ENCODE results near the gene PCDHB9. TPM values are rescaled to one million over a fixed set of nuclear protein-coding genes. Genes with fewer than 3 reads are reported as not detected.
"Not testable (repeated sequence)": the region's sequence is repeated elsewhere in the genome, so short reads cannot be mapped to it uniquely, and the experiment has no call there.

The PCDHB9 gene
- total RNA-seq, 1 donor from 2014 or later: 0.29 TPM

- CTCF ChIA-PET: no interaction called here
- Mint-ChIP-seq H3K27me3 (peaks cover 14% of the 10 kb centered on the region), H3K36me3 (ENCODE audit: low read depth) (no peaks in the 10 kb centered on the region), H3K4me1 (no peaks in the 10 kb centered on the region), H3K4me3 (no peak overlapping the region), H3K9me3 (peaks cover 14% of the 10 kb centered on the region), H3K27ac (no peak overlapping the region)
- ATAC-seq (ENCODE audit: low read depth): no peak
- no peak for TF ChIP-seq CTCF (IDR thresholded peaks at IDR 0.05)
- POLR2A ChIA-PET: no interaction called here
- no peak for DNase-seq
- intact Hi-C loops (cut with micrococcal nuclease): no loop called here
Measured at GRCh38 chr5:141155540-141156374, 31.2 kb upstream of the PCDHB9 start.

GRCh38 chr5:141157356-141157755 lies 29.6 kb upstream of the PCDHB9 start:
- H3K9me3 Mint-ChIP-seq: peaks cover 11% of the 10 kb centered on the region
- H3K4me1 Mint-ChIP-seq; POLR2A ChIA-PET; CTCF ChIA-PET; H3K4me3 Mint-ChIP-seq; H3K36me3 Mint-ChIP-seq (ENCODE audit: low read depth); DNase-seq; H3K27ac Mint-ChIP-seq; intact Hi-C loops (cut with micrococcal nuclease); H3K27me3 Mint-ChIP-seq; ATAC-seq (ENCODE audit: low read depth): not testable (repeated sequence)

DNA sequence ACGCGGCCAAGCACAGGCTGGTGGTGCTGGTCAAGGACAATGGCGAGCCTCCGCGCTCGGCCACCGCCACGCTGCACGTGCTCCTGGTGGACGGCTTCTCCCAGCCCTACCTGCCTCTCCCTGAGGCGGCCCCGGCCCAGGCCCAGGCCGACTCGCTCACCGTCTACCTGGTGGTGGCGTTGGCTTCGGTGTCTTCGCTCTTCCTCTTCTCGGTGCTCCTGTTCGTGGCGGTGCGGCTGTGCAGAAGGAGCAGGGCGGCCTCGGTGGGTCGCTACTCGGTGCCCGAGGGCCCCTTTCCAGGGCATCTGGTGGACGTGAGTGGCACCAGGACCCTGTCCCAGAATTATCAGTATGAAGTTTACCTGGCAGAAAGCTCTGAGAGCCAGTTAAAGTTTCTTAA lies 29.1 kb upstream of the PCDHB9 start:
- DNase-seq; H3K4me3 Mint-ChIP-seq; POLR2A ChIA-PET; H3K27ac Mint-ChIP-seq; H3K4me1 Mint-ChIP-seq; H3K36me3 Mint-ChIP-seq (ENCODE audit: low read depth); ATAC-seq (ENCODE audit: low read depth); CTCF ChIA-PET; H3K27me3 Mint-ChIP-seq; intact Hi-C loops (cut with micrococcal nuclease): not testable (repeated sequence)
- H3K9me3 Mint-ChIP-seq: peaks cover 11% of the 10 kb centered on the region

- ChIA-PET CTCF (no interaction called here), POLR2A (no interaction called here)
- ATAC-seq (ENCODE audit: low read depth): no peak
- Mint-ChIP-seq H3K4me1 (peaks cover 5% of the 10 kb centered on the region), H3K27ac (no peak within 1 kb of the TSS), H3K9me3 (peaks cover 8% of the 10 kb centered on the region), H3K27me3 (peaks cover 13% of the 10 kb centered on the region), H3K36me3 (ENCODE audit: low read depth) (no peaks in the 10 kb centered on the region), H3K4me3 (no peak within 1 kb of the TSS)
- no peak for TF ChIP-seq CTCF (IDR thresholded peaks at IDR 0.05)
- no peak for DNase-seq
- intact Hi-C loops (cut with micrococcal nuclease): loop anchor here (5.0 kb wide), 1 partner anchor 385 kb away; no protein-coding TSS in a partner anchor
Measured at GRCh38 chr5:141172381-141173204, 14.4 kb upstream of the PCDHB9 start, which contains the start of gene PCDHB7. Gene PCDHB7, plus strand, starts transcription at chr5:141172644. Its CDS starts 192 bp downstream, at chr5:141172836.

DNA sequence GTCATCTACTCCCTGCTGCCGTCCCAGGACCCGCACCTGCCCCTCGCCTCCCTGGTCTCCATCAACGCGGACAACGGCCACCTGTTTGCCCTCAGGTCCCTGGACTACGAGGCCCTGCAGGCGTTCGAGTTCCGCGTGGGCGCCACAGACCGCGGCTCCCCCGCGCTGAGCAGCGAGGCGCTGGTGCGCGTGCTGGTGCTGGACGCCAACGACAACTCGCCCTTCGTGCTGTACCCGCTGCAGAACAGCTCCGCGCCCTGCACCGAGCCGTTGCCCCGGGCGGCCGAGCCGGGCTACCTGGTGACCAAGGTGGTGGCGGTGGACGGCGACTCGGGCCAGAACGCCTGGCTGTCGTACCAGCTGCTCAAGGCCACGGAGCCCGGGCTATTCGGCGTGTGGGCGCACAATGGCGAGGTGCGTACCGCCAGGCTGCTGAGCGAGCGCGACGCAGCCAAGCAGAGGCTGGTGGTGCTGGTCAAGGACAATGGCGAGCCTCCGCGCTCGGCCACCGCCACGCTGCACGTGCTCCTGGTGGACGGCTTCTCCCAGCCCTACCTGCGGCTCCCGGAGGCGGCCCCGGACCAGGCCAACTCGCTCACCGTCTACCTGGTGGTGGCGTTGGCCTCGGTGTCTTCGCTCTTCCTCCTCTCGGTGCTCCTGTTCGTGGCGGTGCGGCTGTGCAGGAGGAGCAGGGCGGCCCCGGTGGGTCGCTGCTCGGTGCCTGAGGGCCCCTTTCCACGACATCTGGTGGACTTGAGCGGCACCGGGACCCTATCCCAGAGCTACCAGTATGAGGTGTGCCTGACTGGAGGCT lies 12.5 kb upstream of the PCDHB9 start:
- POLR2A ChIA-PET; H3K27ac Mint-ChIP-seq; H3K9me3 Mint-ChIP-seq; DNase-seq; CTCF ChIA-PET; H3K4me1 Mint-ChIP-seq; H3K4me3 Mint-ChIP-seq; H3K36me3 Mint-ChIP-seq (ENCODE audit: low read depth); ATAC-seq (ENCODE audit: low read depth): not testable (repeated sequence)
- peaks cover 13% of the 10 kb centered on the region for H3K27me3 Mint-ChIP-seq
- intact Hi-C loops (cut with micrococcal nuclease): loop anchor here (5.0 kb wide), 1 partner anchor 383 kb away; no protein-coding TSS in a partner anchor

- intact Hi-C loops (cut with micrococcal nuclease): no loop called here
- H3K36me3 Mint-ChIP-seq (ENCODE audit: low read depth): no peaks in the 10 kb centered on the region
- ChIA-PET CTCF (no interaction called here), POLR2A (no interaction called here)
- no peak overlapping the region for H3K4me3 Mint-ChIP-seq
- no peak for ATAC-seq (ENCODE audit: low read depth)
- H3K27me3 Mint-ChIP-seq: peaks cover 10% of the 10 kb centered on the region
- no peak for DNase-seq
- no peak overlapping the region for H3K27ac Mint-ChIP-seq
- peaks cover 5% of the 10 kb centered on the region for H3K4me1 Mint-ChIP-seq
- TF ChIP-seq CTCF (IDR thresholded peaks at IDR 0.05): no peak
- peaks cover 8% of the 10 kb centered on the region for H3K9me3 Mint-ChIP-seq
Measured at GRCh38 chr5:141175933-141176332, 11.0 kb upstream of the PCDHB9 start.

- POLR2A ChIA-PET: interaction anchor here (0.6 kb wide), 1 partner anchor 189 kb away, joined by 3 read pairs; no protein-coding TSS in a partner anchor
- ATAC-seq (ENCODE audit: low read depth); CTCF ChIA-PET; H3K4me1 Mint-ChIP-seq; H3K4me3 Mint-ChIP-seq; H3K36me3 Mint-ChIP-seq (ENCODE audit: low read depth); intact Hi-C loops (cut with micrococcal nuclease); DNase-seq; H3K27ac Mint-ChIP-seq: not testable (repeated sequence)
- H3K9me3 Mint-ChIP-seq: peaks cover 11% of the 10 kb centered on the region
- H3K27me3 Mint-ChIP-seq: peaks cover 17% of the 10 kb centered on the region
Measured at GRCh38 chr5:141177577-141178191, 9.3 kb upstream of the PCDHB9 start, which contains the start of gene PCDHB8. Gene PCDHB8, plus strand, starts transcription at chr5:141177790. Its CDS starts 245 bp downstream, at chr5:141178035.

GRCh38 chr5:141179371-141179770 lies 7.6 kb upstream of the PCDHB9 start:
- peaks cover 19% of the 10 kb centered on the region for H3K27me3 Mint-ChIP-seq
- H3K27ac Mint-ChIP-seq; H3K4me3 Mint-ChIP-seq; H3K36me3 Mint-ChIP-seq (ENCODE audit: low read depth); POLR2A ChIA-PET; H3K4me1 Mint-ChIP-seq; CTCF ChIA-PET; H3K9me3 Mint-ChIP-seq; ATAC-seq (ENCODE audit: low read depth); DNase-seq; intact Hi-C loops (cut with micrococcal nuclease): not testable (repeated sequence)
